ENCODE data around the gene TMEM204.

Gene TMEM204

DNA sequence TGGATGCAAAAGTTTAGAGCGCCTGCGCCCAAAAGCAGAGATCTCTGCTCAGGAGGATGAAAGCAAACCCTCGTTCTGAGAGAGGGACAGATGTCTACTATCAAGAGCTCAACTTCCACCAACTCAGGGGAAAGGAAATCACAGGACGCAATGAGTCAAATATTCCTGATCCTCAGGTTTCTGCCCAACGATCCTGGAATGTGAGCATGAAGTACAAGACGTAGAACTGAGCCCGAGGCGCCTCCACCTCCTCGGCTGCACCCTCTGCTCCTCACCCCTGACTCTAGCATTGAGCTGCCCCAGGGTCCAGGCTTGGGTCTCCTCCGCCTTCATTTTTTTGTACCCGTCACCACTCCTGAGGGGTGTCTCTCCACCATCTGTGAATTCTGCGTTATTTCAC lies 63.0 kb downstream of the TMEM204 start:
- no peak overlapping the region for H3K4me3 ChIP-seq (ENCODE audit: low read length)
- TF ChIP-seq EZH2phosphoT487 (IDR thresholded peaks at IDR 0.05; ENCODE audit: low read depth), result no peak
- TF ChIP-seq, protein P1, sequence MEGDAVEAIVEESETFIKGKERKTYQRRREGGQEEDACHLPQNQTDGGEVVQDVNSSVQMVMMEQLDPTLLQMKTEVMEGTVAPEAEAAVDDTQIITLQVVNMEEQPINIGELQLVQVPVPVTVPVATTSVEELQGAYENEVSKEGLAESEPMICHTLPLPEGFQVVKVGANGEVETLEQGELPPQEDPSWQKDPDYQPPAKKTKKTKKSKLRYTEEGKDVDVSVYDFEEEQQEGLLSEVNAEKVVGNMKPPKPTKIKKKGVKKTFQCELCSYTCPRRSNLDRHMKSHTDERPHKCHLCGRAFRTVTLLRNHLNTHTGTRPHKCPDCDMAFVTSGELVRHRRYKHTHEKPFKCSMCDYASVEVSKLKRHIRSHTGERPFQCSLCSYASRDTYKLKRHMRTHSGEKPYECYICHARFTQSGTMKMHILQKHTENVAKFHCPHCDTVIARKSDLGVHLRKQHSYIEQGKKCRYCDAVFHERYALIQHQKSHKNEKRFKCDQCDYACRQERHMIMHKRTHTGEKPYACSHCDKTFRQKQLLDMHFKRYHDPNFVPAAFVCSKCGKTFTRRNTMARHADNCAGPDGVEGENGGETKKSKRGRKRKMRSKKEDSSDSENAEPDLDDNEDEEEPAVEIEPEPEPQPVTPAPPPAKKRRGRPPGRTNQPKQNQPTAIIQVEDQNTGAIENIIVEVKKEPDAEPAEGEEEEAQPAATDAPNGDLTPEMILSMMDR (IDR thresholded peaks at IDR 0.05; ENCODE audit: low read depth, low read length), result no peak
- H3K27ac ChIP-seq (ENCODE audit: low read length), result no peak overlapping the region
- no peaks in the 10 kb centered on the region for H3K9me3 ChIP-seq (ENCODE audit: insufficient read depth, low read length)
- no peaks in the 10 kb centered on the region for H3K27me3 ChIP-seq (ENCODE audit: low read depth, low read length)
- H3K4me2 ChIP-seq (ENCODE audit: low read length), result no peak overlapping the region
- H3K9ac ChIP-seq (ENCODE audit: low read length), result no peak overlapping the region
- no peak overlapping the region for H2AFZ ChIP-seq (ENCODE audit: low read depth, low read length)
- H3K79me2 ChIP-seq (ENCODE audit: low read length), result no peaks in the 10 kb centered on the region
- H3K4me1 ChIP-seq (ENCODE audit: low read length), result no peaks in the 10 kb centered on the region
- no peaks in the 10 kb centered on the region for H4K20me1 ChIP-seq (ENCODE audit: insufficient read depth, low read length)
- no peaks in the 10 kb centered on the region for H3K36me3 ChIP-seq (replicated peaks; ENCODE audit: low read depth, low read length)

DNA sequence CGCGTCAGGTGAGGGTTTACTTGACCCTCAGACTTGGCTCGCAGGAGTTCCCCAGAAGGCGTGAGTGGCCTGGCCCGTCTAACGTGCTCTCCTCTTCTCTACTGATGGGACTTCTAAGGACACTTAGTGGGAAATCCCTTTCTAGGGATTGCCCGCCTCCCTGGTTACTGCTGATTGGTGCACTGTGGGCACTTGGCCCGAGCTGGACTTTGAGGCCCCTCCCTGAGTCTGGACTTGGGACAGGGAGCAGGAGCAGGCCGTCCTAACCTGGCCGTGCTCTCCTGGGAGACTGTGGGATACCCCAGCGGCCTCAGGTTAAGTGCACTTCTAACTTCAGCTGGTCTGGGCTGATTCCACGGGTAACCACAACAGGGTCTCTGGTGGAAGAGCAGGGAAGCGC lies 63.7 kb downstream of the TMEM204 start:
- Histone ChIP-seq H3K79me2 (ENCODE audit: low read length) (no peaks in the 10 kb centered on the region), H3K27ac (ENCODE audit: low read length) (no peak overlapping the region), H3K9ac (ENCODE audit: low read length) (no peak overlapping the region), H3K9me3 (ENCODE audit: insufficient read depth, low read length) (no peaks in the 10 kb centered on the region), H2AFZ (ENCODE audit: low read depth, low read length) (no peak overlapping the region), H3K4me3 (ENCODE audit: low read length) (no peak overlapping the region), H4K20me1 (ENCODE audit: insufficient read depth, low read length) (no peaks in the 10 kb centered on the region), H3K4me2 (ENCODE audit: low read length) (no peak overlapping the region), H3K4me1 (ENCODE audit: low read length) (no peaks in the 10 kb centered on the region), H3K36me3 (replicated peaks; ENCODE audit: low read depth, low read length) (no peaks in the 10 kb centered on the region), H3K27me3 (ENCODE audit: low read depth, low read length) (no peaks in the 10 kb centered on the region)
- TF ChIP-seq EZH2phosphoT487 (IDR thresholded peaks at IDR 0.05; ENCODE audit: low read depth), result no peak
- TF ChIP-seq, protein P1 (IDR thresholded peaks at IDR 0.05; ENCODE audit: low read depth, low read length), result no peak

DNA sequence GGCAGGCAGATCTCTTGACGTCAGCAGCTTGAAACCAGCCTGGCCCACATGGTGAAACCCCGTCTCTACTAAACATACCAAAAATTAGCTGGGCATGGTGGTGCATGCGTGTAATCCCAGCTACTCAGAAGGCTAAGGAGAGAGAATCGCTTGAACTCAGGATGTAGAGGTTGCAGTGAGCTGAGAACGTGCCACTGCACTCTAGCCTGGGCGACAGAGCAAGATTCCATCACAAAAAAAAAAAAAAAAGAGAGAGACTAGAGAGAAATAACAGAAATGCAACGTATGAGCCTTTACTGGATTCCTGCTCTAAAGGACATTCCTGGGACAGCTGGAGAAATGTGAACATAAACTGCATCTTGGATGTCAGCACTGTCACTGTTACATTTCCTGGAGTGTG lies 67.6 kb downstream of the TMEM204 start:
- Histone ChIP-seq H3K27ac (ENCODE audit: low read length) (no peak overlapping the region), H3K27me3 (ENCODE audit: low read depth, low read length) (no peaks in the 10 kb centered on the region), H3K9ac (ENCODE audit: low read length) (no peak overlapping the region), H3K9me3 (ENCODE audit: insufficient read depth, low read length) (no peaks in the 10 kb centered on the region), H2AFZ (ENCODE audit: low read depth, low read length) (no peak overlapping the region), H3K79me2 (ENCODE audit: low read length) (no peaks in the 10 kb centered on the region), H3K4me3 (ENCODE audit: low read length) (no peak overlapping the region), H4K20me1 (ENCODE audit: insufficient read depth, low read length) (no peaks in the 10 kb centered on the region), H3K4me2 (ENCODE audit: low read length) (no peak overlapping the region), H3K4me1 (ENCODE audit: low read length) (no peaks in the 10 kb centered on the region), H3K36me3 (replicated peaks; ENCODE audit: low read depth, low read length) (no peaks in the 10 kb centered on the region)
- TF ChIP-seq, protein P1 (IDR thresholded peaks at IDR 0.05; ENCODE audit: low read depth, low read length), result no peak
- TF ChIP-seq EZH2phosphoT487 (IDR thresholded peaks at IDR 0.05; ENCODE audit: low read depth), result no peak

DNA sequence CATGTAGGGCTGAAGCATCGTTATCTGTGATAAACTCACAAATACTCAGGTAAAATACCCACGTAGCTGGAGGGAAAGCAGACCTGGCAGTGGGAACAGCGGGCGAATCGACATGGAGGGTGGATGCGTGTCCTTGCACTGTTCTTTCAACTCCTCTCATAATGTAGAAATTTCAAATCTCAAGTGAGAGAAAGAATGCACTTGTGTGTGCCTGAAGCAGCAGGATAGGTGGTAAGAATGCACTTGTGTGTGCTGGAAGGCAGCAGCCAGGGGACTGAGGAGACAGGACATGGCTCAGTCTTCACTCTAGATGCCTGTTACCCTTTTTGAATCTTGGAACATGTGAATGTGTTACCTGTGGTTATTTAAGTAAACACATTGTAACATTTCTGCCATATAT lies 68.0 kb downstream of the TMEM204 start:
- H2AFZ ChIP-seq (ENCODE audit: low read depth, low read length), result no peak overlapping the region
- H3K9me3 ChIP-seq (ENCODE audit: insufficient read depth, low read length), result no peaks in the 10 kb centered on the region
- H3K27me3 ChIP-seq (ENCODE audit: low read depth, low read length), result no peaks in the 10 kb centered on the region
- no peak overlapping the region for H3K27ac ChIP-seq (ENCODE audit: low read length)
- TF ChIP-seq, protein P1 (IDR thresholded peaks at IDR 0.05; ENCODE audit: low read depth, low read length), result no peak
- TF ChIP-seq EZH2phosphoT487 (IDR thresholded peaks at IDR 0.05; ENCODE audit: low read depth), result no peak
- no peak overlapping the region for H3K4me2 ChIP-seq (ENCODE audit: low read length)
- no peaks in the 10 kb centered on the region for H3K36me3 ChIP-seq (replicated peaks; ENCODE audit: low read depth, low read length)
- H3K4me1 ChIP-seq (ENCODE audit: low read length), result no peaks in the 10 kb centered on the region
- H4K20me1 ChIP-seq (ENCODE audit: insufficient read depth, low read length), result no peaks in the 10 kb centered on the region
- no peaks in the 10 kb centered on the region for H3K79me2 ChIP-seq (ENCODE audit: low read length)
- no peak overlapping the region for H3K4me3 ChIP-seq (ENCODE audit: low read length)
- H3K9ac ChIP-seq (ENCODE audit: low read length), result no peak overlapping the region
